Hypothalamus (tissue), 51 donors: Measurements from ENCODE around the gene CHRNA10.
A peak's percentile ranks its signal among the peaks of the same experiment; 100 is the strongest.
"Not testable (repeated sequence)": the region's sequence is repeated elsewhere in the genome, so short reads cannot be mapped to it uniquely, and the experiment has no call there.

Experiments used
- DNase-seq, 51 donors: peaks; one replicate each; lab custom pipeline; 2025; lab: John Stamatoyannopoulos, UW

CHRNA10 gene

GRCh38 chr11:3665336-3666022, 5.7 kb downstream of the CHRNA10 start:
- no peak for DNase-seq

GRCh38 chr11:3664032-3664630, 7.1 kb downstream of the CHRNA10 start:
- DNase-seq: no peak

DNA sequence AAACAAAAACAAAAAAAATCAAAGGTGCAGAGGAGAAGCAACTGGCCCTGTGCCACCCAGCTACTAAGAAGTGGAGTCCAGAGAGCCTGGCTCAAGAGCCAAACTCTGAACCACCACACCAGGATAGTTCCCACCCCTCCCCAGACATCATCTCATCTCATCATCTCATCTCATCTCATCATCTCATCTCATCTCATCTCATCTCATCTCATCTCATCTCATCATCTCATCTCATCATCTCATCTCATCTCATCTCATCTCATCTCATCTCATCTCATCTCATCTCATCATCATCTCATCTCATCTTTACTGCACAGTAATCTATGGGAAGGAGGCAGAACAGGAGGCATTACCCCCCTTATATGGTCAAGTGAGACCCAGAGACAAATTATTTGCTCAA, 8.3 kb downstream of the CHRNA10 start:
- no peak for DNase-seq

- no peak for DNase-seq
Measured at GRCh38 chr11:3660960-3661359, 10.2 kb downstream of the CHRNA10 start.

DNA sequence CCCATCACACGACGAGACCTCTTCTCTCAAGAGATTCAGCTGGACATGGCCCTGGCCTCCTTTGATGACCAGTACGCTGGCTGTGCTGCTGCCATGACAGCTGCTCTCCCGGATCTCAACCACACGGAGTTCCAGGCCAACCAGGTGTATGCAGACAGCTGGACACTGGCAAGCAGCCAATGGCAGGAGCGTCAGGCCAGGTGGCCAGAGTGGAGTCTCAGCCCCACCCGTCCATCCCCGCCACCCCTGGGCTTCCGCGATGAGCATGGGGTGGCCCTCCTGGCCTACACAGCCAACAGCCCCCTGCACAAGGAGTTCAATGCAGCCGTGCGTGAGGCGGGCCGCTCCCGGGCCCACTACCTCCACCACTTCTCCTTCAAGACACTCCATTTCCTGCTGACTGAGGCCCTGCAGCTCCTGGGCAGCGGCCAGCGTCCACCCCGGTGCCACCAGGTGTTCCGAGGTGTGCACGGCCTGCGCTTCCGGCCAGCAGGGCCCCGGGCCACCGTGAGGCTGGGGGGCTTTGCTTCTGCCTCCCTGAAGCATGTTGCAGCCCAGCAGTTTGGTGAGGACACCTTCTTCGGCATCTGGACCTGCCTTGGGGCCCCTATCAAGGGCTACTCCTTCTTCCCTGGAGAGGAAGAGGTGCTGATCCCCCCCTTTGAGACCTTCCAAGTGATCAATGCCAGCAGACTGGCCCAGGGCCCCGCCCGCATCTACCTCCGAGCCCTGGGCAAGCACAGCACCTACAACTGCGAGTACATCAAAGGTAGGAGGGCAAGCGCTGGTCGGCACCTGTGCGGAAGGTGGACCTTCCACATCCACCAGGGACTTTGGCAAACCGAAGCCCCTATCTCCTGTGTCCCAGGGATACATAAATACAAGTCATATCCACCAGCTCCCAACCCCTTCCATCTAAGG, 11.3 kb downstream of the CHRNA10 start:
- DNase-seq: no peak

DNA sequence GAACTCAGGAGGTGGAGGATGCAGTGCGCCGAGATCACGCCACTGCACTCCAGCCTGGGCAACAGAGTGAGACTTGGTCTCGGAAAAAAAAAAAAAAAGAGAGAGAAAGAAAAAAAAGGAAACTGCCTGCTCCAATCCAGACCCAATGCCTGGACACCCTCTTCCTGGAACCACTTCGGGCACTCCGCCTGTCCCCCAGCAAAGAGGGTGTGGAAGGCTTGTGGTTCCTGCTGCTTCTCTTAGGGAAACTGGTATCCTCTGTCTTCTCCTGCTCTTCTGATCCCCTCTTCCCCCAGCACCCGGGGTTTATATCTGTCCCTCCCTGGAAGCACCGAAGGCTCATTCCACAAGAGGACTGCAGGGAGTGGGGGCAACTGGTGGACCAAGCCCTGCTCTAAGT, 12.9 kb downstream of the CHRNA10 start:
- no peak for DNase-seq

DNA sequence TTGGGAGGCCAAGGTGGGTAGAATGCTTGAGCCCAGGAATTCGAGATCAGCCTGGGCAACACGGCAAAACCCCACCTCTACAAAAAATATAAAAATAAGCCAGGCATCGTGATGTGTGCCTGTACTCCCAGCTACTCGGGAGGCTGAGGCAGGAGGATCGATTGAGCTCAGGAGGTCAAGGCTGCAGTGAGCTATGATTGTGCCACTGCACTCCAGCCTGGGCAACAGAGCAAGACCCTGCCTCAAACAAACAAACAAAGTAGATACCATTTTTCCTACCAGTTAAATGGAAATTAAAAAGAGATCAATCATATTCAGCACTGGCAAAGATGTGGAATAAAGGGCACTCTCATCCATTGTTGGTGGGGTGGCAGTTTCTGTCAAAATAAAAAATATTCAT, 13.9 kb downstream of the CHRNA10 start:
- DNase-seq: not testable (repeated sequence)

- DNase-seq: no peak
Measured at GRCh38 chr11:3655547-3655946, 15.6 kb downstream of the CHRNA10 start.

DNA sequence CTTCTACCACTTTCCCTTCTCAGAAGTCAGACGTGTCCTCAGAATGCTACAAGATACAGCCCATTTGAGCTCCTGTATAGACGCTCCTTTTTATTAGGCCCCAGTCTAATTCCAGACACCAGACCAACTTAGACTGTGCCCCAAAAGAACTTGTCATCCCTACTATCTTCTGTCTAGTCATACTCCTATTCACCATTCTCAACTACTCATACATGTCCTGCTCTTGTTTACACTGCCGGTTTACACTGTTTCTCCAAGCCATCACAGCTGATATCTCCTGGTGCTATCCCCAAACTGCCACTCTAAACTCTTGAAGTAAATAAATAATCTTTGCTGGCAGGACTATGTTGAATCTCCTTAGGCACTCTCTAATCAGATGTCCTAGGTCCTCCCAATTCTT, 18.7 kb downstream of the CHRNA10 start:
- not testable (repeated sequence) for DNase-seq

DNA sequence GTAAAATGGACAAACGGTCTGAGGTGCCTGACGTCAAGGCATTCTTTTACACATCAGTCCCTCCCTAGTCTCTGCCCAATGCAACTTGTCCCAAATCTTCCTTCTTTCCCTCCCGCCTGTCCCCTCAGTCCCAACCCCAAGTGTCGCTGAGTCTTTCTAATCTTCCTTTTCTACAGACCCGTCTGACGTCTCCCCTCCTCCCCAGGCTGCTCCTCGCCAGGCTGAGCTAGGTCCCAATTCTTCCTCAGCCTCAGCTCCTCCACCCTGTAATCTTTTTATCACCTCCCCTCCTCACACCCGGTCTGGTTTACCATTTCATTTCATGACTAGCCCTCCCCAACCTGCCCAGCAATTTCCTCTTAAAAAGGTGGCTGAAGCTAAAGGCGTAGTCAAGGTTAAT, 21.8 kb downstream of the CHRNA10 start:
- DNase-seq: not testable (repeated sequence)

DNA sequence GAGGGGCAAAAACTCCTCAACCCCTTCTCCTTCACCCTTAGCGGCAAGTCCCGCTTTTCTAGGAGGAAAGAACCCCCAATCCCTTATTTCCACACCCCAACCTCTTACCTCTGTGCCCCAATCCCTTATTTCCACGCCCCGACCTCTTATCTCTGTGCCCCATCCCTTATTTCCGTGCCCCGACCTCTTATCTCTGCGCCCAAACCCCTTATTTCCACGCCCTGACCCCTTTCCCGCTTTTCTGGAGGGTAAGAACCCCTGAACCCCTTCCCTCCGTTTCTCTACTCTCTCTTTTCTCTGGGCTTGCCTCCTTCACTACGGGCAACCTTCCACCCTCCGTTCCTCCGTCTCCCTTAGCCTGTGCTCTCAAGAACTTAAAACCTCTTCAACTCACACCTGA, 22.3 kb downstream of the CHRNA10 start:
- DNase-seq: not testable (repeated sequence)

GRCh38 chr11:3645552-3645951, 25.6 kb downstream of the CHRNA10 start:
- DNase-seq: no peak

- no peak for DNase-seq
Measured at GRCh38 chr11:3644817-3645235, 26.4 kb downstream of the CHRNA10 start, which contains the start of gene ART1. ART1 (plus strand) TSS chr11:3645128; CDS start chr11:3659214, 14,086 bp downstream.

GRCh38 chr11:3643102-3643546, 28.1 kb downstream of the CHRNA10 start:
- DNase-seq: not testable (repeated sequence)

DNA sequence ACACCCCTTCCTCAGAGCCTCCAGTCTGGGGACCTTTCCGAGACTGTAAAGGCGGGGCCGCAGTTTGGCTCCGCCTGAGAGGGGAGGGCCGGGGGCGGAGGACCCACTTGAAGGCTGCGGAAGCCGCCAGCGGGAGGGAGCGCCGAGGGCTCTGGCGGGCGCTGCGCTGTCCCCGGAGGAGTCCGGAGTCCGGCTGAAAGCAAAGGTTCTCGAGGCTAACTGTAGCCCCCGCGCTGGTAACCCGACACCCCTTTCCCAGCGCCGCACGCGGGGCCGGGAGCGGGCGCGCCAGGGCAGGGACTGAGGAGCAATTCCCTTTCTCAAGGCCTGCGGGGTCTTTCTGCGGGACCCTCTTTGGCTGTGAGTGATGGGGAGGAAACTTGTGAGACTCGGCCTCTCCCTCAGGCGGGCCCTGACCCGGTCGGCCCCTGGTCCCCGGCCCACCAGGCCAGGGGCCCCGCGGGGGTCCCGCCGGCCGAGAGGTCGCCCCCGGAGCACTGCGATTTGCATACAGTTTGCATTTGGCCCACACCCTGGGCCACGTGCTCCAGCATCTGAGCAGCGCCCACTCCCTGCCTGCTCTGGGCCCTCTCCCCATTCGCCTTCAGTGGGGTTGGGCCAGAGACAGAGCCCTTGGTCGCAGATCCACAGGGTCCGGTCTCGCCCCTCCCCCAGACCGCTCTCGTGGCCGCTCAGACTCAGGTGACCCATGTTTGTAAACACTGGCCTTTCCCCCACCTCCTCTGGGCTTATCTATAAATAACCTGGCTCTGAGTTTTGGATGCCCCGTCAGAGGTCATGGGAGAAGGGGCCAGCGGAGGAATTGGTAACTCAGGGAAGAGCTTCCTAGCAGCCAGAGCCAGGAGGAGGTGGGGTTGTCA, 28.9 kb downstream of the CHRNA10 start:
- peak in 16 of 51 donors; percentile 10 to 54 (median 21) for DNase-seq

DNA sequence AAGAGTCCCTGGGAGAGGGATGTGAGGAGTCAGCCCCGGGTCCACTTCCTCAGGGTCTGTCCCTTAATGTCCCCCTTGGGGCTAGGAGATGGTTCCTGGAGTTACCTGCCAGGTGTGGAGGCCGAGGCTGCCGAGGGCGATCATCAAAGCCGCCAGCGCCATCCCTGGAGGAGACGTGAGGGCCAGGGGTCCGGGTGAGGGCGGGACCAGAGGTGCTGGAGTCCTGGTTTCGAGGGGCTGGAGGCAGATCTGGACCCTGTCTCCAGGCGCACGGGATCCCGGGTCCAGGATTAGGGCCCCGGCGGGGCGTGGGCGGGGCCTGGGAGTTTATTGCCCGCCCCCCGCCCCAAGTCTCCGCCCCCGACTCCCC, 29.5 kb downstream of the CHRNA10 start, which contains the start of gene ART5:
Gene ART5, minus strand, starts transcription at position 292 of the 370 bp plus-strand sequence. Its CDS starts 130 bp downstream, at position 162.
- no peak for DNase-seq

DNA sequence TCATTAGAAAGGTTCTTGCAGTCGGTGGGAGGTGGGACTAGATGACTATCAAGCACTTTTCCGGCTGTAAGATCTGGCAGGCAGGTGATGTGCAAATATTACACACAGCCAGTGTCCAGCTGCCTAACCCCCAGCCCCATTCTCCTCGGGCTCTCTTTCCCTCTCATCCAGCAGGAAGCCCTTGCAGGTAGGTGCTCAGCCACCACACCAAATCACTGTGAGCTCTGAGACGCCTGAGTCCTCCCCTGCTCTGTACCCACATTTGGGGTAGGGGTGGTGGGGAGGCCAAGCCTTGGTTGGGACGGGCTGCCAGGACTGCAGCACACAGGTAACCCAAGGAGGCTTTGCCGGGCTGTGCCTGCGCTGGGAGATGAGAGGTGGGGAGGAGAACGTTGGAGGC, 30.0 kb downstream of the CHRNA10 start:
- no peak for DNase-seq

DNA sequence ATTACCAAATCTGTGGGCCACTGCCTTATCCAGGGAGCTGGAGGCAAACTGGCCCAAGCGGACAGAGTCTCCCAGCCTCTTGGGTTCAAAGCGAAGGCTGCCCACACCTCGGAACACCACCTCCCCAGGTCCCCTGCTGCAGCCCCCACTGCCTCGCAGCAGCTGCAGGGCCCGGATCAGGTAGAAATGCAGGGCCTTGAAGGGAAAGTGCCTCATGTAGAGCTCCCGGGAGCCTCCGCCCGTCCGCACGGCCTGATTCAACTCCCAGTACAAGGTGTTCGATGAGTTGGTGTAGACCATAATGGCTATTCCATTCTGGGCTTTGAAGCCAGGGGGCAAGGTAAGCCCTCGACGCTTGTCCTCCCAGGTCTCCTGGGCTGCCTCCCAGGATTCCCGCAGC, 31.3 kb downstream of the CHRNA10 start:
- DNase-seq: no peak

- DNase-seq: no peak
Measured at GRCh38 chr11:3638513-3638912, 32.7 kb downstream of the CHRNA10 start.

- DNase-seq: no peak
Measured at GRCh38 chr11:3637201-3637600, 34.0 kb downstream of the CHRNA10 start.
